Measurements from ENCODE around the gene CLCC1. TPM values are rescaled to one million over a fixed set of nuclear protein-coding genes. Genes with fewer than 3 reads are reported as not detected.
"Not testable (repeated sequence)": the region's sequence is repeated elsewhere in the genome, so short reads cannot be mapped to it uniquely, and the experiment has no call there.

The CLCC1 gene, protein sequence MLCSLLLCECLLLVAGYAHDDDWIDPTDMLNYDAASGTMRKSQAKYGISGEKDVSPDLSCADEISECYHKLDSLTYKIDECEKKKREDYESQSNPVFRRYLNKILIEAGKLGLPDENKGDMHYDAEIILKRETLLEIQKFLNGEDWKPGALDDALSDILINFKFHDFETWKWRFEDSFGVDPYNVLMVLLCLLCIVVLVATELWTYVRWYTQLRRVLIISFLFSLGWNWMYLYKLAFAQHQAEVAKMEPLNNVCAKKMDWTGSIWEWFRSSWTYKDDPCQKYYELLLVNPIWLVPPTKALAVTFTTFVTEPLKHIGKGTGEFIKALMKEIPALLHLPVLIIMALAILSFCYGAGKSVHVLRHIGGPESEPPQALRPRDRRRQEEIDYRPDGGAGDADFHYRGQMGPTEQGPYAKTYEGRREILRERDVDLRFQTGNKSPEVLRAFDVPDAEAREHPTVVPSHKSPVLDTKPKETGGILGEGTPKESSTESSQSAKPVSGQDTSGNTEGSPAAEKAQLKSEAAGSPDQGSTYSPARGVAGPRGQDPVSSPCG
- 10 to 100 TPM; 30.5 to 33.3 TPM for total RNA-seq

DNA sequence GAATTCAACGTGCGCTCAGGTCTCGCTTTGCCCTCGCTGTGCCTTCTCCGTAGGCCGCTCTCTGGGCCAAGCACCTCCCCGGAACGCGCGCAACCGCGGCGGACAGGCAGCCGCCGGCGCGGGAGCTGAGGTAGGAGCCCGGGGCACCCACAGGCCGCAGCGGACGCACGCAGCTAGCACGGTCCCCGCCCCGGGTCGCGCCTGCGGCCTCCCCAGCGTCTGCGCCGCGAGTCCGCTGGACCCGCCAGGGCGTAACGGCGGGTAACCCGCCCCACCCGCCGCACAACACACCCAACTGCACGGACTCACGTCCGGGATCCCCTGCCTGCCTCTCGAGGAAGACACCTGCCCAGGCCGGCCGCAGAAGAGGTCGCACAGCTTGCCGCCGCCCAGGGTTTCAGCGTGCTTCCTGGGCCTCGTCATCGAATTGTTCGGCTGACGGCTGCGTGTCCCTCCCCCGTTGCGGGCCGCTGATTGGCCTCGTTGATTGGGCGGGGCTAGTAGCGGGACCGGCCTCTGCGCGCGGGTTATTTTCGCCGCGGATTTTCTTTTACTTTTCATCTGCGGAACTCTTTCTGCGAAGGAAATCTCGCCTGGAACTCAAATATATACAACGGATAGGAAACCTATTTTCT lies at the start of gene CLCC1:
Gene CLCC1, minus strand, starts transcription at position 433 of the 635 bp plus-strand sequence. CDS start 13,047 bp downstream, outside the sequence.
- peak within 1 kb of the TSS; percentile 94 to 95 for H3K27ac ChIP-seq
- H3K9me3 ChIP-seq: no peaks in the 10 kb centered on the region
- TF ChIP-seq POLR2A (IDR thresholded peaks at IDR 0.05) (peak; percentile 88), POLR2AphosphoS5 (IDR thresholded peaks at IDR 0.05) (peak; percentile 91)
- TF ChIP-seq, protein P1, sequence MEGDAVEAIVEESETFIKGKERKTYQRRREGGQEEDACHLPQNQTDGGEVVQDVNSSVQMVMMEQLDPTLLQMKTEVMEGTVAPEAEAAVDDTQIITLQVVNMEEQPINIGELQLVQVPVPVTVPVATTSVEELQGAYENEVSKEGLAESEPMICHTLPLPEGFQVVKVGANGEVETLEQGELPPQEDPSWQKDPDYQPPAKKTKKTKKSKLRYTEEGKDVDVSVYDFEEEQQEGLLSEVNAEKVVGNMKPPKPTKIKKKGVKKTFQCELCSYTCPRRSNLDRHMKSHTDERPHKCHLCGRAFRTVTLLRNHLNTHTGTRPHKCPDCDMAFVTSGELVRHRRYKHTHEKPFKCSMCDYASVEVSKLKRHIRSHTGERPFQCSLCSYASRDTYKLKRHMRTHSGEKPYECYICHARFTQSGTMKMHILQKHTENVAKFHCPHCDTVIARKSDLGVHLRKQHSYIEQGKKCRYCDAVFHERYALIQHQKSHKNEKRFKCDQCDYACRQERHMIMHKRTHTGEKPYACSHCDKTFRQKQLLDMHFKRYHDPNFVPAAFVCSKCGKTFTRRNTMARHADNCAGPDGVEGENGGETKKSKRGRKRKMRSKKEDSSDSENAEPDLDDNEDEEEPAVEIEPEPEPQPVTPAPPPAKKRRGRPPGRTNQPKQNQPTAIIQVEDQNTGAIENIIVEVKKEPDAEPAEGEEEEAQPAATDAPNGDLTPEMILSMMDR (IDR thresholded peaks at IDR 0.05): peak in 1 of 4 experiments; percentile 4
- under 1% methylated on average over 68 of the region's 72 CpGs for WGBS
- DNase-seq (ENCODE audit: low spot score): peak; percentile 92
- H3K4me3 ChIP-seq: peak within 1 kb of the TSS; percentile 68 to 73
- H3K4me1 ChIP-seq (replicated peaks): no peaks in the 10 kb centered on the region
- intact Hi-C loops (cut with DNase I): loop anchor here (5.0 to 10.0 kb wide), 3 partner anchors 82 to 249 kb away; partner anchors contain the start of genes ELAPOR1, SARS1 and WDR47
- no peaks in the 10 kb centered on the region for H3K36me3 ChIP-seq
- no peaks in the 10 kb centered on the region for H3K27me3 ChIP-seq (replicated peaks; ENCODE audit: insufficient read depth)

DNA sequence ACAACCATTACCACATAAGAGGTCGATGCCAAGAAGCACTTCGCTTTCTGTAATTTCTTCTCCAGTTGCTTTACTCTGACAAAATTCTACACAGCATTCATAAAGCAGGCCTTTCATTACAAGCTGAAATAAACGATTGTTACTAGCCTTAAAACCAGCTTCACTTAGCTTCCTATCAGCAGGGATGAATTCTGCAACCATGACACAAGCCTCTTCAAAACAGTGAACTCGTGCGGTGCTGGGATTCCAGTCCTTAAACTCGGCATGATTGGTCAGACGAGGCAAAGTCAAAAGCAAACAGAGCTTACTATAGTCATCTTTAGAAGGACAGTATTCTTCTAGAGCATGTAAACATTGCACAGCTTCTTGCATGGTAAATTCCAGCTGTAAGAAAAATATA lies 48.1 kb upstream of the CLCC1 start:
- Histone ChIP-seq H3K4me3 (no peak overlapping the region), H3K27me3 (replicated peaks; ENCODE audit: insufficient read depth) (no peaks in the 10 kb centered on the region), H3K4me1 (replicated peaks) (no peaks in the 10 kb centered on the region), H3K9me3 (no peaks in the 10 kb centered on the region), H3K27ac (no peak overlapping the region), H3K36me3 (no peaks in the 10 kb centered on the region)
- TF ChIP-seq, protein P1 (IDR thresholded peaks at IDR 0.05): no peak
- no peak for TF ChIP-seq POLR2A (IDR thresholded peaks at IDR 0.05)
- TF ChIP-seq POLR2AphosphoS5 (IDR thresholded peaks at IDR 0.05): no peak
- intact Hi-C loops (cut with DNase I): no loop called here
- DNase-seq (ENCODE audit: low spot score): no peak
- 54% methylated on average over 7 of the region's 7 CpGs for WGBS

DNA sequence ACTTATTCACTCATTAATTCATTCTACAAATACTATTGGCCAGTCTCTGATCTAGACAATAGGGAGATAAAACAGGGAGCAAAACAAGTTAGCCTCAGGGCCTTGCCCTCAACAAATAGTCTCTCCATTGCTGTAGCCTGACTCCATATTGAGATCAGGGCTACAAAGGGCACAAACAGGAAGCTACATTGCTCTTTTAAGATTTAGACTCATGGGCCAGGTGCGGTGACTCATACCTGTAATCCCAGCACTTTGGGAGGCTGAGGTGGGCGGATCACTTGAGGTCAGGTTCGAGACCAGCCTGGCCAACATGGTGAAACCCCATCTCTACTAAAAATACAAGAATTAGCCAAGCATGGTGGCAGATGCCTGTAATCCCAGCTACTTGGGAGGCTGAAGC lies 33.3 kb upstream of the CLCC1 start:
- H3K36me3 ChIP-seq; H3K4me3 ChIP-seq; H3K9me3 ChIP-seq; DNase-seq (ENCODE audit: low spot score); H3K27ac ChIP-seq; H3K4me1 ChIP-seq (replicated peaks); intact Hi-C loops (cut with DNase I); H3K27me3 ChIP-seq (replicated peaks; ENCODE audit: insufficient read depth): not testable (repeated sequence)
- WGBS: 95% methylated on average over 3 of the region's 3 CpGs

DNA sequence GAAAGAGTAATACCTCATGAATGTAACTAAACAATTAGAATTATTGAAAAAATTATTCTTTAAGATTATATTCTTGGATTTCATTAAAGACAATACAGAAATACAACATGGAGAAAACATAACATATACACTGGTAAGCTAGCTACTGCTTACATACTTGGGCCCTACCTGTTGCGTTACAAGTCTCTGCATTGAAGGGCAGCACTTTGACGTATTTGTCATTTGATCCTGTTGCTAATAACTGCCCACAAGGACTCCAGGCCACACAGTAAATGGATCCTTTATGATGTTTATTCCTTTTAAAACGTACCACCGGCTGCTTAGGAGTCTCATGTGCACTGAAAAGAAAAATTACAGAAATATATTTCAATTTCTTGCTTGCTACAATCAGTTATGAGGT lies 19.8 kb upstream of the CLCC1 start:
- H3K9me3 ChIP-seq: no peaks in the 10 kb centered on the region
- H3K4me1 ChIP-seq (replicated peaks): no peaks in the 10 kb centered on the region
- H3K36me3 ChIP-seq: no peaks in the 10 kb centered on the region
- 58% methylated on average over 4 of the region's 4 CpGs for WGBS
- no peak overlapping the region for H3K27ac ChIP-seq
- TF ChIP-seq POLR2AphosphoS5 (IDR thresholded peaks at IDR 0.05): no peak
- no peak for TF ChIP-seq POLR2A (IDR thresholded peaks at IDR 0.05)
- TF ChIP-seq, protein P1 (IDR thresholded peaks at IDR 0.05): no peak
- intact Hi-C loops (cut with DNase I): no loop called here
- H3K4me3 ChIP-seq: no peak overlapping the region
- H3K27me3 ChIP-seq (replicated peaks; ENCODE audit: insufficient read depth): no peaks in the 10 kb centered on the region
- DNase-seq (ENCODE audit: low spot score): no peak

DNA sequence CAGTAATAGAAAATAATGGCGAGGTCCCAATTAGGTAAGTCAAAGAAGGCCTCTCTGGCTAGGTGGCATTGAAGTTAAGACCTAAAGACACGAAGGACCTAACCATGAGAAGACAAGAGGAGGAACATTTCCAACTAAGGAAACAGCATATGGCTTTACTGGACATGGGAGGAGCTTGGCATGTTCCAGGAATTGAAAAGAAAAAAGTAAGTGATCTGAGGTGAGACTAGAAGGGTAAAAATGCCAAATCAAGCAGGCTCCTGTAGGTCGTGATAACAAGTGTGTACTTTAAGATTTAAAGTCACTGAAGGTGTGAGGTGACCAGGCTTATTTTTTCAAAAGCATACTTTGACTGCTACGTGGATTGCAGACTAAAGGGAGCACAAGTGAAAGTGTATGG lies 13.4 kb upstream of the CLCC1 start:
- Histone ChIP-seq H3K4me3 (no peak overlapping the region), H3K27me3 (replicated peaks; ENCODE audit: insufficient read depth) (no peaks in the 10 kb centered on the region), H3K9me3 (no peaks in the 10 kb centered on the region), H3K27ac (no peak overlapping the region), H3K4me1 (replicated peaks) (no peaks in the 10 kb centered on the region), H3K36me3 (no peaks in the 10 kb centered on the region)
- no peak for DNase-seq (ENCODE audit: low spot score)
- intact Hi-C loops (cut with DNase I): no loop called here
- WGBS: 80% methylated on average over 4 of the region's 4 CpGs
- TF ChIP-seq POLR2A (IDR thresholded peaks at IDR 0.05) (no peak), POLR2AphosphoS5 (IDR thresholded peaks at IDR 0.05) (no peak)
- TF ChIP-seq, protein P1 (IDR thresholded peaks at IDR 0.05): no peak
